Kidney glomerular epithelial cell (primary cell): ENCODE results near the gene RTBDN.
"Not testable (repeated sequence)": the region's sequence is repeated elsewhere in the genome, so short reads cannot be mapped to it uniquely, and the experiment has no call there.

Experiments used
- DNase-seq: peaks from one replicate; lab custom pipeline; 2025; lab: John Stamatoyannopoulos, UW

Gene RTBDN

GRCh38 chr19:12817810-12818209 is 16.6 kb downstream of the RTBDN start:
- DNase-seq: not testable (repeated sequence)

GRCh38 chr19:12817188-12817587 is 17.2 kb downstream of the RTBDN start:
- DNase-seq: not testable (repeated sequence)

GRCh38 chr19:12815088-12815487 is 19.3 kb downstream of the RTBDN start:
- no peak for DNase-seq

GRCh38 chr19:12806242-12807081 is 27.9 kb downstream of the RTBDN start, which contains the start of gene RNASEH2A:
Gene RNASEH2A, plus strand, starts transcription at chr19:12806584. Its CDS starts 90 bp downstream, at chr19:12806674.
- peak; percentile 62 for DNase-seq

GRCh38 chr19:12804051-12804450 is 30.3 kb downstream of the RTBDN start:
- DNase-seq: no peak

- DNase-seq: no peak
Observed at GRCh38 chr19:12802267-12803106, 31.9 kb downstream of the RTBDN start.

- DNase-seq: peak; percentile 33
Observed at GRCh38 chr19:12801466-12802266, 32.7 kb downstream of the RTBDN start, which contains the start of the genes PRDX2 and THSD8. Gene PRDX2, minus strand, starts transcription at chr19:12801800. Its CDS starts 539 bp downstream, at chr19:12801261. Gene THSD8, plus strand, starts transcription at chr19:12802069. Its CDS starts 3 bp downstream, at chr19:12802072.

- DNase-seq: no peak
Observed at GRCh38 chr19:12800923-12801465, 33.4 kb downstream of the RTBDN start.

GRCh38 chr19:12800466-12800770 is 34.0 kb downstream of the RTBDN start:
- no peak for DNase-seq

- no peak for DNase-seq
Observed at GRCh38 chr19:12799742-12800465, 34.5 kb downstream of the RTBDN start.

GRCh38 chr19:12797607-12798006 is 36.8 kb downstream of the RTBDN start:
- DNase-seq: not testable (repeated sequence)

GRCh38 chr19:12797141-12797587 is 37.2 kb downstream of the RTBDN start:
- no peak for DNase-seq

GRCh38 chr19:12796146-12797071 is 38.0 kb downstream of the RTBDN start:
- DNase-seq: peak; percentile 76

GRCh38 chr19:12794971-12795381 is 39.4 kb downstream of the RTBDN start:
- no peak for DNase-seq

- DNase-seq: no peak
Observed at GRCh38 chr19:12794196-12794941, 40.0 kb downstream of the RTBDN start.

- peak; percentile 88 for DNase-seq
Observed at GRCh38 chr19:12793290-12794195, 40.8 kb downstream of the RTBDN start.

- no peak for DNase-seq
Observed at GRCh38 chr19:12792853-12793289, 41.5 kb downstream of the RTBDN start.
